HepG2 (cell line): ENCODE measurements around the gene GJC1. TPM values are rescaled to one million over a fixed set of nuclear protein-coding genes. Genes with fewer than 3 reads are reported as not detected.

Experiments used
- ATAC-seq: fragments of 200-7000 bp; cut with Tn5 transposase; 3 replicates; pipeline ENCODE4 v1.9.1; 2020; ENCODE audit warnings: mild to moderate bottlenecking, moderate library complexity
- BruUV-seq: library from RNA; stranded (reverse); fragments of 400-500 nt; replicated peaks from 2 replicates; lab custom pipeline; 2021; lab: Mats Ljungman, UMichigan
- CTCF ChIA-PET: fragments of 300-600 bp; formaldehyde crosslinking; extraction: SDS; loops from one replicate; lab custom pipeline; 2021; ENCODE audit warnings: low total read pairs, inconsistent platforms, low intra/inter-chr PET ratio; lab: Yijun Ruan, JAX
- POLR2A ChIA-PET: fragments of 350-600 bp; sonication (Branson Sonifier 250); formaldehyde crosslinking; loops from one replicate; lab custom pipeline; 2020; ENCODE audit warnings: antibody characterized with exemption, inconsistent platforms; lab: Yijun Ruan, JAX
- DNase-seq: peaks from one replicate; pipeline ENCODE4 v3.0.0-alpha.2; 2015; ENCODE audit warnings: low spot score
- FAIRE-seq: peaks from 3 replicates; lab custom pipeline; 2011; peaks lifted over from hg19 to GRCh38; lab: Jason Lieb, UNC
- H2AFZ ChIP-seq: one replicate; pipeline ENCODE4 v1.6.1; 2011; ENCODE audit warnings: low read length, inconsistent platforms
- H3K27ac ChIP-seq: fragments of 300-600 bp; 3 replicates; pipeline ENCODE4 v1.8.0; 2011; ENCODE audit warnings: mixed run types, mild to moderate bottlenecking, mixed read lengths, low read length, inconsistent platforms; ENCODE audit not compliant: insufficient read depth; ENCODE audit errors: extremely low read length
- H3K27me3 ChIP-seq, 2 experiments: fragments of 200-600 bp in 1 of 2; 2 replicates in 1 of 2; 3 replicates in 1 of 2; pipeline versions ENCODE4 v1.6.0 to v1.8.0; 2011; ENCODE audit warnings: low read length in 2 of 2, mild to moderate bottlenecking in 2 of 2, moderate library complexity in 2 of 2, inconsistent platforms in 1 of 2; ENCODE audit not compliant: insufficient read depth in 2 of 2, control insufficient read depth in 1 of 2
- H3K36me3 ChIP-seq, 2 experiments: fragments of 200-600 bp in 1 of 2; replicated peaks in 1 of 2; 2 replicates in 1 of 2; 3 replicates in 1 of 2; pipeline versions ENCODE4 v1.5.1 to v1.8.0; 2011; ENCODE audit warnings: low read length in 2 of 2, inconsistent platforms in 1 of 2; ENCODE audit not compliant: insufficient read depth in 2 of 2, control insufficient read depth in 1 of 2
- H3K4me1 ChIP-seq: 2 replicates; pipeline ENCODE4 v1.5.1; 2012; ENCODE audit warnings: low read length, inconsistent platforms; ENCODE audit not compliant: insufficient read depth
- H3K4me2 ChIP-seq: 2 replicates; pipeline ENCODE4 v1.6.0; 2011; ENCODE audit warnings: low read depth, low read length, inconsistent platforms
- H3K4me3 ChIP-seq, 3 experiments: fragments of 200-600 bp in 1 of 3; sonication (generic), shearing (Covaris generic) in 1 of 3; replicated peaks in 1 of 3; 2 replicates each; pipeline ENCODE4 v1.5.1; 2011 to 2016; ENCODE audit warnings: low read length in 3 of 3, inconsistent platforms in 2 of 3, low read depth in 2 of 3, mild to moderate bottlenecking in 2 of 3, control low read depth in 1 of 3, mixed read lengths in 1 of 3; ENCODE audit not compliant: insufficient read depth in 1 of 3
- H3K79me2 ChIP-seq: one replicate; pipeline ENCODE4 v1.6.1; 2011; ENCODE audit warnings: low read length, inconsistent platforms; ENCODE audit not compliant: insufficient read depth
- H3K9ac ChIP-seq: 2 replicates; pipeline ENCODE4 v1.6.0; 2011; ENCODE audit warnings: mild to moderate bottlenecking, low read depth, low read length, inconsistent platforms; ENCODE audit not compliant: insufficient read depth
- H3K9me3 ChIP-seq: 2 replicates; pipeline ENCODE4 v1.5.1; 2012; ENCODE audit warnings: mild to moderate bottlenecking, low read length
- H4K20me1 ChIP-seq: 2 replicates; pipeline ENCODE4 v1.6.0; 2011; ENCODE audit warnings: inconsistent platforms, mild to moderate bottlenecking, low read length, moderate library complexity; ENCODE audit not compliant: insufficient read depth
- ARNT ChIP-seq: fragments of 450-650 bp; IDR thresholded peaks from 2 replicates; pipeline ENCODE4 v1.6.1; 2017
- CAMTA2 ChIP-seq: sonication (generic); formaldehyde crosslinking; IDR thresholded peaks from 2 replicates; pipeline ENCODE4 v1.4.0; 2020; ENCODE audit warnings: mild to moderate bottlenecking, missing genetic modification reagents, borderline replicate concordance
- CREB1 ChIP-seq, 2 experiments: fragments of 450-650 bp in 1 of 2; IDR thresholded peaks; 2 replicates each; pipeline ENCODE4 v1.6.1; 2016 to 2017; ENCODE audit warnings: control low read depth in 1 of 2, mild to moderate bottlenecking in 1 of 2, missing compliant biosample characterization in 1 of 2, missing genetic modification characterization in 1 of 2
- GLI4 ChIP-seq: sonication (generic); formaldehyde crosslinking; IDR thresholded peaks from 2 replicates; pipeline ENCODE4 v1.5.1; 2020; ENCODE audit warnings: missing genetic modification reagents, mild to moderate bottlenecking, moderate library complexity, borderline replicate concordance
- MLLT10 ChIP-seq: sonication (generic); formaldehyde crosslinking; IDR thresholded peaks from 2 replicates; pipeline ENCODE4 v1.4.0; 2020; ENCODE audit warnings: missing genetic modification reagents
- NFATC3 ChIP-seq: sonication (generic); formaldehyde crosslinking; IDR thresholded peaks from 2 replicates; pipeline ENCODE4 v1.5.1; 2020; ENCODE audit warnings: mild to moderate bottlenecking, missing genetic modification reagents
- NFIC ChIP-seq: IDR thresholded peaks from 2 replicates; pipeline ENCODE4 v1.6.1; 2012; ENCODE audit warnings: mild to moderate bottlenecking, low read length, inconsistent platforms
- NKX3-1 ChIP-seq: sonication (generic); formaldehyde crosslinking; IDR thresholded peaks from 2 replicates; pipeline ENCODE4 v1.5.0; 2020; ENCODE audit warnings: missing genetic modification reagents
- PTBP1 ChIP-seq: fragments of 200-400 bp; formaldehyde crosslinking; IDR thresholded peaks from 2 replicates; pipeline ENCODE4 v1.6.1; 2018; ENCODE audit warnings: low read length, low read depth; ENCODE audit not compliant: poor library complexity, severe bottlenecking
- ZNF672 ChIP-seq: sonication (generic); formaldehyde crosslinking; IDR thresholded peaks from 2 replicates; pipeline ENCODE4 v1.8.1; 2022; ENCODE audit warnings: missing genetic modification reagents
- WGBS: methylation state at CpG from one replicate; pipeline ENCODE4 v1.1.6; 2017; ENCODE audit warnings: low lambda C conversion rate; 5-methylcytosine and 5-hydroxymethylcytosine counted together
- in situ Hi-C: cut with HindIII; loops from 2 replicates; pipeline ENCODE4 v1.10.0; 2017; ENCODE audit warnings: low pct_unique_long_range_greater_than_20kb; ENCODE audit not compliant: extremely low pct_ligation_motif_present
- intact Hi-C: fragments of 100-400 bp; cut with micrococcal nuclease; formaldehyde crosslinking; loops from one replicate; pipeline ENCODE4 v1.10.0; 2022; ENCODE audit not compliant: unreplicated experiment
- polyA plus RNA-seq, 8 experiments: library from polyadenylated mRNA; depleted of rRNA in 3 of 8; stranded (reverse) in 7 of 8; unstranded in 1 of 8; fragments of >200 nt; fragmentation: Illumina TruSeq in 4 of 8; extraction: Trizol in 4 of 8; gene quantifications; 2 replicates each; pipeline versions ENCODE4 v1.2.1 to v1.2.3, GENCODE V29; 2011 to 2016; ENCODE audit warnings: low read depth in 4 of 8, missing spikeins in 1 of 8, mixed read lengths in 1 of 8; ENCODE audit not compliant: insufficient read depth in 1 of 8
- total RNA-seq, 5 experiments: library from RNA; depleted of rRNA; stranded (reverse); fragments of >200 nt; fragmentation: Illumina TruSeq; extraction: Trizol; gene quantifications; 2 replicates each; pipeline ENCODE4 v1.2.3, GENCODE V29; 2016; ENCODE audit warnings: low read depth in 1 of 5
- TF ChIP-seq, protein P1 (sequence below): sonication (generic); formaldehyde crosslinking; IDR thresholded peaks from 2 replicates; pipeline ENCODE4 v1.5.1; 2020; ENCODE audit warnings: missing genetic modification reagents, mild to moderate bottlenecking, borderline replicate concordance
- TF ChIP-seq, protein P2 (sequence below): sonication (generic); formaldehyde crosslinking; IDR thresholded peaks from 2 replicates; pipeline ENCODE4 v1.4.0; 2020; ENCODE audit warnings: mild to moderate bottlenecking, missing genetic modification reagents, borderline replicate concordance

GJC1 gene
- total and polyA plus RNA-seq, 2 of the 13 experiments (the other 11 are each of a cell fraction or from before 2014, with no cell fraction given), result 1.7 TPM

DNA sequence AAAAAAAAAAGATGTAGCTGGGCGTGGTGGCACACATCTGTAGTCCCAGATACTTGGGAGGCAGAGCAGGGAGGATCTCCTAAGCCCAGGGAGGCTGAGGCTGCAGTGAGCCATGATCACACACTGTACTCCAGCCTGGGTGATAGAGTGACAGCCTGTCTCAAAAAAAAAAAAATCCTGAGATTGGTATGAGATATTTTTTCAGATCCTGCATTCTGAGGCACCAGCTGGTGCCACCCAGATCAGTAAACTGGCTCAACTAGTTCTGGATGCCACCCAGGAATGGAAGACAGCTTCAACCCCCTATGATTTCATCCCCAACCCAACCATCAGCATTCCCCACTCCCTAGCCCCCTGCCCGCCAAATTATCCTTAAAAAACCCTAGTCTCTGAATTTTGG, 7.1 kb upstream of the GJC1 start:
- no peak overlapping the region for H3K4me3 ChIP-seq
- no peaks in the 10 kb centered on the region for H3K9me3 ChIP-seq
- H3K9ac ChIP-seq, result no peak overlapping the region
- TF ChIP-seq NFIC, result no peak
- no peak for TF ChIP-seq NKX3-1 (CRISPR knock-in tag)
- no peak for TF ChIP-seq GLI4 (CRISPR knock-in tag)
- TF ChIP-seq ARNT, result no peak
- H3K36me3 ChIP-seq, result no peaks in the 10 kb centered on the region
- in situ Hi-C loops, result no loop called here
- H4K20me1 ChIP-seq, result no peaks in the 10 kb centered on the region
- no TSS peak for BruUV-seq
- intact Hi-C loops, result no loop called here
- DNase-seq (no peak), ATAC-seq (no peak), FAIRE-seq (no peak)
- H3K4me2 ChIP-seq, result no peak overlapping the region
- no peak overlapping the region for H2AFZ ChIP-seq
- 7% methylated on average over 2 of the region's 2 CpGs for WGBS
- ChIA-PET POLR2A (no interaction called here), CTCF (no interaction called here)
- H3K79me2 ChIP-seq, result no peaks in the 10 kb centered on the region
- H3K27ac ChIP-seq, result no peak overlapping the region
- peaks cover 0 to 4% of the 10 kb centered on the region in 2 experiments; a peak in 1 of 5 replicates for H3K27me3 ChIP-seq
- H3K4me1 ChIP-seq, result 0 out of 2 replicates have a peak, but pooled peaks cover under 1% of the 10 kb centered on the region

DNA sequence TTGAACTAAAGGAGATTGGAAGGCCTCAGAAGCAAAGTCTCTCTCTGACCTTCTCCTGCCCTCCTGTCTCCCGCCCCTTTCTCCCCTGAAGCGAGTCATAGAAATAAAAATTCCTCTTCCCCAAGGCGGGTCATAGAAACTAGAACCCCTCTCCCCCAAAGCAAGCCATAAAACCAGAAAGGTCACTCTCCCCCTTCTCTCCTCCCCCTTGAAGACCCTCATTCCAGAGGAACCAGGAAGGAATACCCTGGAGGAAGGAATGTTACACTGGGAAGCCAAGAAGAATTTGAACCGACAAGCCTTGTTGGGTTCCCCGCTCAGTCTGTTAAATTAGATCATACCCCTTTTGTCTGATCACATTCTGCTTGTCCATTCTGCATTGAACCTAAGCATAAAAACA, 2.7 kb upstream of the GJC1 start:
- no peak for ATAC-seq
- H2AFZ ChIP-seq, result no peak overlapping the region
- 62% methylated on average over 5 of the region's 5 CpGs for WGBS
- BruUV-seq, result no TSS peak
- H3K27me3 ChIP-seq, result peaks cover 3 to 38% of the 10 kb centered on the region in 2 experiments
- intact Hi-C loops (no loop called here), in situ Hi-C loops (no loop called here)
- peaks cover 31% of the 10 kb centered on the region for H3K4me1 ChIP-seq
- no peaks in the 10 kb centered on the region for H3K79me2 ChIP-seq
- no peak overlapping the region for H3K9ac ChIP-seq
- ChIA-PET CTCF (no interaction called here), POLR2A (no interaction called here)
- no peak overlapping the region for H3K4me3 ChIP-seq
- no peak for DNase-seq
- no peaks in the 10 kb centered on the region for H4K20me1 ChIP-seq
- H3K36me3 ChIP-seq, result no peaks in the 10 kb centered on the region
- no peak for FAIRE-seq
- H3K9me3 ChIP-seq, result no peaks in the 10 kb centered on the region
- no peak overlapping the region for H3K4me2 ChIP-seq
- H3K27ac ChIP-seq, result no peak overlapping the region
- no peak for TF ChIP-seq NFATC3 (CRISPR knock-in tag)
- TF ChIP-seq, protein P1, sequence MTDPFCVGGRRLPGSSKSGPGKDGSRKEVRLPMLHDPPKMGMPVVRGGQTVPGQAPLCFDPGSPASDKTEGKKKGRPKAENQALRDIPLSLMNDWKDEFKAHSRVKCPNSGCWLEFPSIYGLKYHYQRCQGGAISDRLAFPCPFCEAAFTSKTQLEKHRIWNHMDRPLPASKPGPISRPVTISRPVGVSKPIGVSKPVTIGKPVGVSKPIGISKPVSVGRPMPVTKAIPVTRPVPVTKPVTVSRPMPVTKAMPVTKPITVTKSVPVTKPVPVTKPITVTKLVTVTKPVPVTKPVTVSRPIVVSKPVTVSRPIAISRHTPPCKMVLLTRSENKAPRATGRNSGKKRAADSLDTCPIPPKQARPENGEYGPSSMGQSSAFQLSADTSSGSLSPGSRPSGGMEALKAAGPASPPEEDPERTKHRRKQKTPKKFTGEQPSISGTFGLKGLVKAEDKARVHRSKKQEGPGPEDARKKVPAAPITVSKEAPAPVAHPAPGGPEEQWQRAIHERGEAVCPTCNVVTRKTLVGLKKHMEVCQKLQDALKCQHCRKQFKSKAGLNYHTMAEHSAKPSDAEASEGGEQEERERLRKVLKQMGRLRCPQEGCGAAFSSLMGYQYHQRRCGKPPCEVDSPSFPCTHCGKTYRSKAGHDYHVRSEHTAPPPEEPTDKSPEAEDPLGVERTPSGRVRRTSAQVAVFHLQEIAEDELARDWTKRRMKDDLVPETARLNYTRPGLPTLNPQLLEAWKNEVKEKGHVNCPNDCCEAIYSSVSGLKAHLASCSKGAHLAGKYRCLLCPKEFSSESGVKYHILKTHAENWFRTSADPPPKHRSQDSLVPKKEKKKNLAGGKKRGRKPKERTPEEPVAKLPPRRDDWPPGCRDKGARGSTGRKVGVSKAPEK (CRISPR knock-in tag), result no peak
- TF ChIP-seq MLLT10 (CRISPR knock-in tag), result no peak
- TF ChIP-seq, protein P2, sequence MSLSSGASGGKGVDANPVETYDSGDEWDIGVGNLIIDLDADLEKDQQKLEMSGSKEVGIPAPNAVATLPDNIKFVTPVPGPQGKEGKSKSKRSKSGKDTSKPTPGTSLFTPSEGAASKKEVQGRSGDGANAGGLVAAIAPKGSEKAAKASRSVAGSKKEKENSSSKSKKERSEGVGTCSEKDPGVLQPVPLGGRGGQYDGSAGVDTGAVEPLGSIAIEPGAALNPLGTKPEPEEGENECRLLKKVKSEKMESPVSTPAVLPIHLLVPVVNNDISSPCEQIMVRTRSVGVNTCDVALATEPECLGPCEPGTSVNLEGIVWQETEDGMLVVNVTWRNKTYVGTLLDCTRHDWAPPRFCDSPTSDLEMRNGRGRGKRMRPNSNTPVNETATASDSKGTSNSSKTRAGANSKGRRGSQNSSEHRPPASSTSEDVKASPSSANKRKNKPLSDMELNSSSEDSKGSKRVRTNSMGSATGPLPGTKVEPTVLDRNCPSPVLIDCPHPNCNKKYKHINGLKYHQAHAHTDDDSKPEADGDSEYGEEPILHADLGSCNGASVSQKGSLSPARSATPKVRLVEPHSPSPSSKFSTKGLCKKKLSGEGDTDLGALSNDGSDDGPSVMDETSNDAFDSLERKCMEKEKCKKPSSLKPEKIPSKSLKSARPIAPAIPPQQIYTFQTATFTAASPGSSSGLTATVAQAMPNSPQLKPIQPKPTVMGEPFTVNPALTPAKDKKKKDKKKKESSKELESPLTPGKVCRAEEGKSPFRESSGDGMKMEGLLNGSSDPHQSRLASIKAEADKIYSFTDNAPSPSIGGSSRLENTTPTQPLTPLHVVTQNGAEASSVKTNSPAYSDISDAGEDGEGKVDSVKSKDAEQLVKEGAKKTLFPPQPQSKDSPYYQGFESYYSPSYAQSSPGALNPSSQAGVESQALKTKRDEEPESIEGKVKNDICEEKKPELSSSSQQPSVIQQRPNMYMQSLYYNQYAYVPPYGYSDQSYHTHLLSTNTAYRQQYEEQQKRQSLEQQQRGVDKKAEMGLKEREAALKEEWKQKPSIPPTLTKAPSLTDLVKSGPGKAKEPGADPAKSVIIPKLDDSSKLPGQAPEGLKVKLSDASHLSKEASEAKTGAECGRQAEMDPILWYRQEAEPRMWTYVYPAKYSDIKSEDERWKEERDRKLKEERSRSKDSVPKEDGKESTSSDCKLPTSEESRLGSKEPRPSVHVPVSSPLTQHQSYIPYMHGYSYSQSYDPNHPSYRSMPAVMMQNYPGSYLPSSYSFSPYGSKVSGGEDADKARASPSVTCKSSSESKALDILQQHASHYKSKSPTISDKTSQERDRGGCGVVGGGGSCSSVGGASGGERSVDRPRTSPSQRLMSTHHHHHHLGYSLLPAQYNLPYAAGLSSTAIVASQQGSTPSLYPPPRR, result no peak
- no peak for TF ChIP-seq CREB1 (IDR thresholded peaks at IDR 0.05)
- no peak for TF ChIP-seq CREB1 (CRISPR knock-in tag; IDR thresholded peaks at IDR 0.05)
- no peak for TF ChIP-seq ZNF672 (CRISPR knock-in tag)
- TF ChIP-seq PTBP1, result no peak
- no peak for TF ChIP-seq CAMTA2
